GM12892 (cell line): Measurements from ENCODE around the gene HYAL2.

Source experiments
- POLR2A ChIP-seq: IDR thresholded peaks from 2 replicates; pipeline ENCODE4 v1.6.1; 2011; ENCODE audit warnings: low read depth, low read length, control low read depth
- POLR2AphosphoS5 ChIP-seq: IDR thresholded peaks from 2 replicates; pipeline ENCODE4 v1.6.1; 2011; ENCODE audit warnings: low read depth, low read length, control low read depth

DNA sequence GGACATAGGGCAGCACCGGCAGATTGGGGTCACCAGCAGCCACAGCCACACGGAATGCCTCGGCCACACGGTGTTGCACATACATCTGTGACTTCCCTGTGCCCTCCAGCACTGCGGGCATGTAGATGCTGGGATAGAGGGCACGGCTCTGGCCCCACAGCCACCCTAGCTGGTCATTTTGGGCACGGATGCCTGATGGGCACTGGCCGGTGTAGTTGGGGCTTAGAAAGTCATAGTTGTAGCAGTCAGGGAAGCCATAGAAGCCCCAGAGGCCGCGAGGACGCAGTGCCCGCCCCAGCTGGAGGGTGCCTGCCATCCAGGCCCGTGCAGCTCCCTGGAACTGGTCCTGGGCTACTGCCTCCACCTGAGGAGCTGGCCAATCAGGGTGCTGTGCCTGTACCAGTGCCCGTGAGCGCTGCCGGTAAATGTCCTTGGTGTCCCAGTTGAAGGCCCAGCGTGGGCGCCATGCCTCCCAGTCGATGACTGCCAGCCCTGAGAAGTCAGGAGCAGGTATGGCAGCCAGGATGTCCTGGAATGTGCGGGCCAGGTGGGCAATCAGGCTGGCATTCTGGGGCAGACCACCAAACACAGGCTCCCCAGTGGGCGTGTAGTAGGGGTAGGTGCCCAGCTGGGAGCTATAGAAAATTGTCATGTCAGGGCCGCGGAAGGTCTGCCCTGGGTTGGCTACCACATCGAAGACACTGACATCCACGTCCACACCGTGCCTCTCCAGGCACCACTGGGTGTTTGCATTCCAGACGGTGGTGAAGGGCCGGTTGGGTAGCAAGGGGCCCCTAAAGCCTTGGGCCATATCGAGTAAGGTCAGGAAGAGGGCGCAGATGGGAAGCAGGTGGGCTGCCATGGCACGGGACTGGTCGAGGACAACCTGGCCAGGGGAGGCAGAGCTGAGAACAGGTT, 20.2 kb downstream of the HYAL2 start:
- TF ChIP-seq POLR2A (no peak), POLR2AphosphoS5 (no peak)
